Glomerular visceral epithelial cell (primary cell): ENCODE data around the gene CENPX.

Experiments used
- DNase-seq: peaks from one replicate; pipeline ENCODE4 v3.0.0-alpha.2; 2016; ENCODE audit errors: extremely low spot score

CENPX gene

GRCh38 chr17:81998691-81999438 lies 23.8 kb downstream of the CENPX start:
- no peak for DNase-seq

- no peak for DNase-seq
Measured at GRCh38 chr17:81998212-81998611, 24.5 kb downstream of the CENPX start.

GRCh38 chr17:81996757-81997441 lies 25.8 kb downstream of the CENPX start:
- no peak for DNase-seq

- DNase-seq = no peak
Measured at GRCh38 chr17:81996232-81996756, 26.4 kb downstream of the CENPX start.

GRCh38 chr17:81995463-81996231 lies 27.0 kb downstream of the CENPX start:
- no peak for DNase-seq

GRCh38 chr17:81994593-81995462 lies 27.9 kb downstream of the CENPX start:
- no peak for DNase-seq

GRCh38 chr17:81993729-81994592 lies 28.7 kb downstream of the CENPX start:
- no peak for DNase-seq

GRCh38 chr17:81992306-81993102 lies 30.2 kb downstream of the CENPX start:
- DNase-seq = no peak

- peak; percentile 90 for DNase-seq
Measured at GRCh38 chr17:81991684-81992305, 30.9 kb downstream of the CENPX start.

- no peak for DNase-seq
Measured at GRCh38 chr17:81990836-81991683, 31.6 kb downstream of the CENPX start.

- no peak for DNase-seq
Measured at GRCh38 chr17:81987161-81987770, 35.4 kb downstream of the CENPX start.

- no peak for DNase-seq
Measured at GRCh38 chr17:81986606-81987005, 36.1 kb downstream of the CENPX start.

- DNase-seq = no peak
Measured at GRCh38 chr17:81984773-81985410, 37.8 kb downstream of the CENPX start.

GRCh38 chr17:81983639-81984373 lies 38.9 kb downstream of the CENPX start:
- DNase-seq = no peak

- DNase-seq = no peak
Measured at GRCh38 chr17:81983011-81983638, 39.6 kb downstream of the CENPX start.

GRCh38 chr17:81981511-81981910 lies 41.2 kb downstream of the CENPX start:
- DNase-seq = peak; percentile 81
